ENCODE results near the gene FMN2.

The FMN2 gene

DNA sequence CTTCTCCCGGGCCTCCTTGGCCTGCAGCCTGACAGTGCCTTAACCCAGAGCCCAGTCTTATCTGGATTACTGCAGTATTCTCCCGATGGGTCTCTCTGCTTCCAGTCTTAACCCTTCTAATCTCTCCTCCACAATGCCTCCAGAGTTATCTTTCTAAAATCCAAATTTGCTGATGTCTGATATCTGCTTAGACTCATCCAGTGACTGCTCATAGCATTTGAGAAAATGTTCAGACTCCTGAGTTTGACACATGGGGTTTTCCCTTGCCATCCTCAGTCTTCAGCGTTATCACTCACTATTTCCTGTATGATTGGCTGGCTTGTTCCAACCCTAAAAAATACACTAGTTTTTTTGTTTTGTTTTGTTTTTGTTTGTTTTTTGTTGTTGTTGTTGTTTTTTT, 102.0 kb downstream of the FMN2 start:
- DNase-seq (ENCODE audit: low read depth in 3 of 3, low spot score in 1 of 3): no peak

GRCh38 chr1:240194120-240194519, 102.4 kb downstream of the FMN2 start:
- DNase-seq (ENCODE audit: low read depth in 3 of 3, low spot score in 1 of 3): no peak

DNA sequence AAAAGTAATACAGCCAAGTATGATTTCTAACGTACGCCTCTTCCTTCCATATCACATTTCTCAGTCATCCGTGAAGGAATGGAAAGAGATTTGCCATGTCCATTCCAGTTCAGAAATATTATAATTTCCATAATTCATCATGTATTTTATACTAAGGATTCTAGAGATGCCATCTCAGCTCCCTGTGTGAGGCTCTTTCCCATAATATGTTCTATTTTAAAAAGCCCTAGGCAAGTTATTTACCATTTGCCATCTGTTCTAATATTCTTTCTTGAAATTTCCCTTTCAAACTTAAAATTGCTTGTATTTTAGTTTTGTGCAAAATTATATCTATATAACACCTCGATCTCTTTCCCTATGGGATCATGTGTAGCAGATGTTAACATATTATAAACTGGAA, 106.7 kb downstream of the FMN2 start:
- no peak for DNase-seq (ENCODE audit: low read depth in 3 of 3, low spot score in 1 of 3)

DNA sequence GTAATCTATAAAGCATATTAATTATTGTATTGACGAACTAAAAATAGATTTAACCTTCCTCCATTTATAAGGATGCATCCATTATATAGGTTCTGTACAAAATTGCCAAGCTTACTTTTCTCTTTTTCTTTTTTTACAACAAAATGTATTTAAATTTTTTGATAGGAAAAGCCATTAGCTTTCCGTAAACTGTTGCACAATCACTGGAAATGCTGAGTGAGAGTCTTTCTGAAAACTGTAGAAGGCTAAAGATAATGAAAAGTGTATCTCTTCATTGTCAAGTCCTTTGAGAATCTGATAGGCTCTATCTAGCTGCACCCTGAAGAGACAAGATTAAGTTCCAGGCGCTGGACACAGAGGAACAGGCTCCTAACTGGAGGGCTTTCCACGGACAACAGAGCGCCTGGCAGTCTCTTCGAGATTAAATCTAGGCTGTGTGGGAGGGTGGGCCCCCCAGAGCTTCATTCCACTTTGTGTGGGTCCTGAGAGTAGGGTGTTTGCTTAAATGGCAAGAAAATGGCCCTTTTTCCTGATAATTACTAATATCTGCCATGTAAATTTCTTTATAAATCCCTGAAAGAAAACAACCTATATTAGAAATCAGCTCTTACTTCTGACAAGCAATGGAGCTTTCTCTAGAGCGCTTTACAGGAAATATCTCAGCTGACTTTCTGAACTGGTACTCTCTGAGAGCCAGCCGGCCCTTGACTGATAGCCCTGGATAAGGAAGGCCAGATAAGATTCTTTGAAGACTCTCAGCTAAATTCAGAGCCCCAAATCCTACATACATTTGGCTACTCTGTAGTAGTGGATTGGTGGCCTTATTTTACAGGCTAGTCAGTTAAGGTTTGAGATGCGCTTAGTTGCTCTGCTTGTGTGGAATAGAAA, 108.3 kb downstream of the FMN2 start:
- no peak for DNase-seq (ENCODE audit: low read depth in 3 of 3, low spot score in 1 of 3)

GRCh38 chr1:240201931-240202330, 110.2 kb downstream of the FMN2 start:
- no peak for DNase-seq (ENCODE audit: low read depth in 3 of 3, low spot score in 1 of 3)

DNA sequence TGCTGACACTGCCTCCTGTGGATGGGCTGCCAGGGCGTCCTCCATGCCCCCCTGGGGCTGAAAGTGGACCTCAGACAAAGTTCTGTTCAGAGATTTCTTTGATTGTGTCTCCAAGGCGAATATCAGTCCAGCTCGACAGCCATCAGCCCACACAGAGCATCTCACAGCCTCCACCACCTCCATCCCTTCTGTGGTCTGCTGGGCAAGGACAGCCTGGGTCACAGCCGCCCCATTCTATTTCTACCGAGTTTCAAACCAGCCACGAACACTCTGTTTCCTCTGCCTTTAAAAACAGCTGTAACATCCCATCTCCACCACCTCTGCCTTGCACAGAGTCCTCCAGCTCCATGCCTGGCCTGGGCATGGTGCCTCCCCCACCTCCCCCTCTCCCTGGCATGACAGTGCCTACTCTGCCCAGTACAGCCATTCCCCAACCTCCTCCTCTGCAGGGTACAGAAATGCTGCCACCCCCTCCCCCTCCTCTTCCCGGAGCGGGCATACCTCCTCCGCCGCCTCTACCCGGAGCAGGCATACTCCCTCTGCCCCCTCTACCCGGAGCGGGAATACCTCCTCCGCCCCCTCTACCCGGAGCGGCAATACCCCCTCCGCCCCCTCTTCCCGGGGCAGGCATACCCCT, 115.5 kb downstream of the FMN2 start:
- DNase-seq (ENCODE audit: low read depth in 3 of 3, low spot score in 1 of 3): no peak

GRCh38 chr1:240210026-240210425, 118.3 kb downstream of the FMN2 start:
- no peak for DNase-seq (ENCODE audit: low read depth in 3 of 3, low spot score in 1 of 3)

DNA sequence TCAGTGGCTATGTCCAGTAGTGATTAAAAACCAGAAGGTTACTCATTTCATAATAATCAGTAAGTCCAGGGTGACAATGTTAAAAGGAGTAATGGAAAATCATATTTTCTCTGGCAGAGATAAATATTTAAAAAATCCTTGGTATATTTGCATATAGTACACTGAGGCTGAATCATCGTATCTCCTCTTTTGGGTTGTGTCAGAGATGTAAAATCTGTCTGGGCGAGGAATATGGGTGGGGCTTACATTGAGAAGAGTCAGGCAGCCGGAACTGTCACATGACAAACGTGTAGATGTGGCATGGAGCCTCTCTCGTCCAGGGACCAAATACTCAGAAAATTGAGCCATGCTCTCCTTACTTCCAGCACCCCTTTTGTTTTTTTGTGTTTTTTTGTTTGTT, 120.9 kb downstream of the FMN2 start:
- DNase-seq (ENCODE audit: low read depth in 3 of 3, low spot score in 1 of 3): no peak

DNA sequence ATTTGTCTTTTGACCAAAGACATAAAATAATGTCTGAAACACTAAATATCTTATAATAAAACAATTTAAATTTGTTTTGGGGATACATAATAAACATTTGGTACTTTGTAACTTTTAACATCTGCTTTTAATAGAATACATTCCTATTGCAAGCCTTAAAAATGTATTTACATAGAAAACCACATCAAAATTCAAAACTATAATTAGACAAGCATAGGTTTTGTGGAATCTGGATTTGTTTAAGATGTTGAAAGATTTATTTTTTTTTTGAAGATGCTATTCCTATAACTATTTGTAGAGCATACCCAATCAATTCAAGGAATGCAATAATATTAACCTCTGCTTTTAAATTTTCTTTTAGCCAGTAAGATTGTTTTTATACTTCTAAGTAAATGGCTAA, 125.7 kb downstream of the FMN2 start:
- DNase-seq (ENCODE audit: low read depth in 3 of 3, low spot score in 1 of 3): no peak

DNA sequence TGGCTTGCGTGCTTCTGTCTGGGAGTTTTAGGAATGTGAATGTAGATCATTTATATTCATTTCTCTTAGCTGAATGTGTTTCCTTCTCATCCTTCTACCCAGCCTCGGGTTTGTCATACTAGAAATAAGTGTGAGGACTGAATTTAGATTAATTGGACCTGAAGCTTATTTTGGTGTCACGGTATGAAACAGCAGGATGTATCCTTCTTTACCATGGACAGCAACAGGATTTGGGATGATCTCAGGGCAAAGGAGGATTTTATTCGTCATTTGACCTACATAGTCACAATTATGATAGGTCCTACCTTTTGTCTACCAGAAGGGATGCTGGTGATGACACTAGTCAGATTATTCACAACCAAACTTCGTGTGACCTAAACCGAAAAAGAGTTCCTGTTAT, 127.4 kb downstream of the FMN2 start:
- DNase-seq (ENCODE audit: low read depth in 3 of 3, low spot score in 1 of 3): no peak

GRCh38 chr1:240226102-240226501, 134.4 kb downstream of the FMN2 start:
- DNase-seq (ENCODE audit: low read depth in 3 of 3, low spot score in 1 of 3): no peak

- DNase-seq (ENCODE audit: low read depth in 3 of 3, low spot score in 1 of 3): no peak
Observed at GRCh38 chr1:240230816-240231215, 139.1 kb downstream of the FMN2 start.

- no peak for DNase-seq (ENCODE audit: low read depth in 3 of 3, low spot score in 1 of 3)
Observed at GRCh38 chr1:240232530-240232929, 140.8 kb downstream of the FMN2 start.

GRCh38 chr1:240234485-240235210, 143.0 kb downstream of the FMN2 start:
- no peak for DNase-seq (ENCODE audit: low read depth in 3 of 3, low spot score in 1 of 3)

- DNase-seq (ENCODE audit: low read depth in 3 of 3, low spot score in 1 of 3): no peak
Observed at GRCh38 chr1:240235521-240236288, 144.0 kb downstream of the FMN2 start.

DNA sequence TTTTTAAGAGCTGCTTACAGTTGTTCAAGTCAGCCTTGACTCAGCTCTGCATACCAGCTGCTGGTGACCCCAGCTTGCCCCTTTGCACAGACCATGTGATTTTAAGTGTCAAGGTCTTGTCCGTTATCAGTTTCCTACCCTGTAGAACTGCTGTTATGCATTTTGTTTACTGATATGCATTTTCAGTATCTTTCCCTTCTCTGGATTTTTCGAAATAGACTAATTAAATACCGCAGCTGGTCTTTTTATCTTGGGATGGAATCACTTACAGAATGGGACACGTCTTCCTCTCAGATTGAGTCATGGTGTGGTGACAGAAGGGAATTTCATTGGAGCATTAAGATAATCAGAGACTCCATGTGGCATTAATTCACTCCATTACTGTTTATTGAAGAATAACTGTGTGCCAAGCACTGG, 145.6 kb downstream of the FMN2 start:
- DNase-seq (ENCODE audit: low read depth in 3 of 3, low spot score in 1 of 3): no peak

DNA sequence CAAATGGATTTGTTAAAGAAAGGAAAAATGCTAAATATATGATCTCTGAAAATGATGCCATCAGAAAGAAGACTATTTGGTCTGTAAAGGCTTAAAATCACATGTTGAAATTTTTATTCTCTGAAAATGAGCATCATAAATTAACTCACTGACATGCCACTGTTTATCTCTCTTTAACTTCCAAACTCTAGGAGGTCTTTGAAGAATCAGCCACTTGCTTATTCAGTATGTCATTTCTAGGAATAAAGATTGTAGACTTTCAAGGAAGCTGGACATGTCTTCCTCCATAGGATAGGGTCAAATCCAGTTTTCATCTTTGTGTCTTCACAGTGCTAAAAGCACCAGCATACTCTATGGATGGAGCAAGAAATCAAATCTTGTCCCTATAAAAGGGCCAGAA, 147.6 kb downstream of the FMN2 start:
- DNase-seq (ENCODE audit: low read depth in 3 of 3, low spot score in 1 of 3): no peak

DNA sequence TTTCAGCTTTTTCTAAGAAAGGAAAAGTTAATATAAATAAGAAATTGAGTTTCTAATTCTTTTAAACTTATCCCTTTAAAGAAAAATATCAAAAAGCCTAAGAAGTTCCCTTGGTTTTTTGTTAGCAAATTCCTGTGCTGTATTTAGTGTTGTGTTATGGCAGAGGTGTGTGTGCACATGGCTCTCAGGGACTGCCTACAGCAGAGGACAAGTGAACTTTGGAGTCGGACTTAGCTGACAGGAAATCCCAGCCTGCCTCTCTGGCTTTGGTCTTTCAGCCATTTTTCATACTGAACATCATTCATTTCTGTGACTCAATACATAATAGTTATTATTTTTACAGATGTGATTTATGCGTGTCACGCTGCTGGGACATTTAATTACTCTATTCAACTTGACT, 149.6 kb downstream of the FMN2 start:
- no peak for DNase-seq (ENCODE audit: low read depth in 3 of 3, low spot score in 1 of 3)

DNA sequence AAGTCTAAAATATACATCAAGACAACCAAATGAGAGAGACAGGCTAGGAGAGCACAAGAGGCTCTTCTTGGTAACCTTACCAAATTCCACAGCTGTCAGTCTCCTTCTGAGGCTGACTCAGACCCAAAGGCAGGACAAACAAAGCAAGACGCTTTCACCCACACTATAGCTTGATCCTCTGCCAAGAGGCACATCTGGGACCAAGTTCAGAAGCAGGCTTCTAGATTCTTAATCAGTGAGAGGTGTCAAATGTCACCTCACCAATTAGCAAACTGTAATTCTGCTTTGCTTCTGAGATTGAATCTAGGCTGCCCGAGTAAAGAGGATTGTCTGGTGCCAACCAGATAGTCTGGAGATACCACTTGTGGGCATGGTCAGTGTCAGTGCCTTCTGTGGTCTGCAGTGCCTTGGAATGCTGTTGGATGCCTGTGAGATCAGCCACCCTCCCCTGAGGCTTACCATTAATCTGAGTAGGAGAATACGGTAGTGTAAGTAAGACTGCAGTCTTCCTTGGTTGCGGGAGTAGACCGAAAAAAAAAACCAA, 151.0 kb downstream of the FMN2 start:
- no peak for DNase-seq (ENCODE audit: low read depth in 3 of 3, low spot score in 1 of 3)

DNA sequence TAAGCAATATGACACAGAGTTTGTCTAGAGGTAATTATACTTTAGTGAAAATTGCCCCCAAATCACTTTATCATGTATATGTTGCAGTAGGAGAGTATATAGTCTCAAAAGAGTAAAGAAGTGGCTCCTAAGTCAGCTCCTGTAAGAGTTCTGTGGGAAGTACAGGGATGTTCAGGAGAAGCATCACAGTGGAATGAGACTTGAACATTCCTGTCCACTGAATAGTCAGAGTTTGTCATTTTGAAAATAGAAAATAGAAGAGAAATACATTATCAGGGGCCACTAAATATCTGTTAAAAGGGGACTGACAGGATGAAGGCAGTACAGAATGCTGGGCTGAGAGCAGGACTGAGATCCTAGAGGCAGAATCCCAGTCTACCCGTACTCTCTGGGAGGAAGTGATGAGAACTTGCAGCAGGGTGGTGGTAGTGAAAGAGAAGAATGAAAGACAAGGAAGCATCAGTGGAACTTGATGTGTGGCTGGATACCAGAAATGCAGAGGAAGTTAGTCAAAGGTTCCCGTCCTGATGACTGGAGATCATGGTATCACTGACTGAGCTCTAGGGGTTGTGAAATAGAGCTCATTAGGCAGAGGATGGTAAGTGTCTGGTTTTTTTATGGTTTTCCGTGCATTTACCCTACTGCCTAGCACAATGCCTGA, 153.4 kb downstream of the FMN2 start:
- DNase-seq (ENCODE audit: low read depth in 3 of 3, low spot score in 1 of 3): no peak

- no peak for DNase-seq (ENCODE audit: low read depth in 3 of 3, low spot score in 1 of 3)
Observed at GRCh38 chr1:240245629-240246020, 153.9 kb downstream of the FMN2 start.

All from stimulated activated CD4-positive, alpha-beta T cell treated with anti-CD3 and anti-CD28 coated beads, TNF-alpha, amount 100 ng/mL, for 1 hour (primary cell).